Osteoblast (primary cell): ENCODE measurements around the gene ADCY5. TPM values are rescaled to one million over a fixed set of nuclear protein-coding genes. Genes with fewer than 3 reads are reported as not detected.

ENCODE experiments used
- DNase-seq: peaks from one replicate; pipeline ENCODE4 v3.0.0; 2011; ENCODE audit warnings: low spot score, mixed read lengths; ENCODE audit not compliant: insufficient read length; ENCODE audit errors: missing footprints
- H2AFZ ChIP-seq: 2 replicates; pipeline ENCODE4 v1.6.0; 2011; ENCODE audit warnings: mild to moderate bottlenecking, low read length
- H3K27ac ChIP-seq: 2 replicates; pipeline ENCODE4 v1.5.1; 2011; ENCODE audit warnings: mild to moderate bottlenecking, low read depth, low read length, moderate library complexity
- H3K27me3 ChIP-seq: 2 replicates; pipeline ENCODE4 v1.6.0; 2012; ENCODE audit warnings: mild to moderate bottlenecking, control low read depth, inconsistent platforms, low read length, moderate library complexity; ENCODE audit not compliant: insufficient read depth
- H3K36me3 ChIP-seq: 2 replicates; pipeline ENCODE4 v1.5.1; 2011; ENCODE audit warnings: mild to moderate bottlenecking, low read length, control low read depth, moderate library complexity; ENCODE audit not compliant: insufficient read depth
- H3K4me1 ChIP-seq: 2 replicates; pipeline ENCODE4 v1.5.1; 2011; ENCODE audit warnings: mild to moderate bottlenecking, low read length, control low read depth, moderate library complexity; ENCODE audit not compliant: insufficient read depth
- H3K4me2 ChIP-seq: 2 replicates; pipeline ENCODE4 v1.6.0; 2011; ENCODE audit warnings: mild to moderate bottlenecking, low read length; ENCODE audit not compliant: insufficient read depth
- H3K4me3 ChIP-seq: fragments of 200-600 bp; sonication (generic); 3 replicates; pipeline ENCODE4 v1.5.1; 2012; ENCODE audit warnings: mild to moderate bottlenecking, low read length, inconsistent platforms; ENCODE audit not compliant: insufficient read depth
- H3K79me2 ChIP-seq: 2 replicates; pipeline ENCODE4 v1.6.0; 2012; ENCODE audit warnings: mild to moderate bottlenecking, low read length, control low read depth, inconsistent platforms; ENCODE audit not compliant: insufficient read depth
- H3K9me3 ChIP-seq: 2 replicates; pipeline ENCODE4 v1.5.1; 2011; ENCODE audit warnings: low read depth, low read length, control low read depth
- H4K20me1 ChIP-seq: 2 replicates; pipeline ENCODE4 v1.6.0; 2012; ENCODE audit warnings: mild to moderate bottlenecking, low read length, control low read depth; ENCODE audit not compliant: insufficient read depth
- CTCF ChIP-seq: IDR thresholded peaks from 2 replicates; pipeline ENCODE4 v1.5.1; 2011; ENCODE audit warnings: mild to moderate bottlenecking, low read depth, low read length, moderate library complexity; ENCODE audit errors: extremely low read depth
- total RNA-seq: library from RNA; depleted of rRNA; stranded (reverse); fragments of >200 nt; gene quantifications from 2 replicates; pipeline ENCODE4 v1.2.3, GENCODE V29; 2012

ADCY5 gene
- total RNA-seq, 1 donor: 0.72 TPM

DNA sequence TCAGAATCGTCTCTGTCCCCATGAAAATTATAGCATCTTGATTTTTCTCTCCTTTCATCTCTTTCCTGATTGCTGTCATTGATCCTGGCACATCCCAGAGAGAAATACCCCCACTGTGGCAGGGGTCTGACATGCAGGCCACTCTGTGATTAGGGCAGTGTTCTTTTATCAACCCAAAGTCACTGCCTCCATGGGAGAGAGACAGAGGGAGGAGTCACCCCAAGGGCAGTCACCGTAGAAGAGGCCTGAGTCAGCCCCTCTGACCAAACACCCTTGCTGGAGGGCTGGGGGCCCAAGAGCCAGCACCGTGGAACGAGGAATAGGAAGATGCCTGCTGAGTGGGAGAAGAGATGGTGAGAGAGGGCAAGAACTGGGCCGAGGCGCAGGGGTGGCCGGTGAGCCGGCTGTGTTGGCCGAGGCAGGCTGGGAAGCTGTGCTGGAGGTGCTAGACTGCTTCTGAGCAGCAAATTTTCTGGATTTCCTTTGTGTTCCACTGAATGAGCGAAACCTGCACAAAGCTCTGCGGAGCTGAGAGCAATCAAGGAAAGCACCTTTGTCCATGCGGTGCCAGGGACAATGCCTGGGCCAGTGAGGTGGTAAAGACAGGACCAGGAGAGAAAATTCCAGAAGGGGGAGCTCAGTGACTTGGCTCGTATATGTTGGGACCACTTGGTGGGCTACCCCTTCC, 103.8 kb downstream of the ADCY5 start:
- peaks cover 10% of the 10 kb centered on the region for H4K20me1 ChIP-seq
- no peaks in the 10 kb centered on the region for H3K9me3 ChIP-seq
- H2AFZ ChIP-seq: no peak overlapping the region
- no peak overlapping the region for H3K27ac ChIP-seq
- H3K79me2 ChIP-seq: no peaks in the 10 kb centered on the region
- no peaks in the 10 kb centered on the region for H3K36me3 ChIP-seq
- H3K27me3 ChIP-seq: peaks cover 79% of the 10 kb centered on the region
- no peak overlapping the region for H3K4me3 ChIP-seq
- H3K4me2 ChIP-seq: no peak overlapping the region
- H3K4me1 ChIP-seq: peaks cover 14% of the 10 kb centered on the region
- DNase-seq: peak; percentile 29
- TF ChIP-seq CTCF: no peak

DNA sequence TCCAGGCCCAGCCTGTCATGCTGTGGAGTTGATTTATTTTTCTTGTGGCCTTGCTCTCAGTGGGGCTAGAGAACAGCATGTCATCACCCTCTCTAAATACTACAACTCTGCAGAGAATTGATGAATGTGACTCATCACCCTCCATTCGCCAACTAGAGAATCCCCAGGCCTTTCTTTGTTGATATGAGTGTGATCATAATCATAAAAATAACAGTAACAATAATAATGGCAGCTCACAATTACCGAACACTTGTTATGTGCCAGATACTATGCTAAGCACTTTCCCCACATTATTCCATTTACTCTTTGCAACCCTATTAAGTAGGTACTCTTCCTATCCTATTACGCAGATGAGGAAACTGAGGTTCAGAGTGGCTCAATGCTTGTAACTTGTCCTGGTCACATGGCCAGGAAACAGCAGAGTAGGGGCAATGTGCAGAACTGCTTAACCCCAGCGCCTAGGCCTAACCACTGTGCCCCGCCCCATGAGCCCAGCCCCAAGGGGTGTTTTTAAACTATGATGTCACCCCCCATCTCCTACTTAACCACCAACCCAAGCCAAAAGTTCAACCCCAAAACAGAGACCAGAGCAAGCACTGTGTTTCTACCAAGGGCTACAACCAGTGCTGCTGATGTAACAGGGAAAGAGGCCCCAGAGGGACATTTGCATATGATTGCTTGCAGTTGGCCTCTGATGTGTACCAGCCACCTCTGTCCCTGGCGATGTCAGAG, 104.5 kb downstream of the ADCY5 start:
- Histone ChIP-seq H3K4me3 (no peak overlapping the region), H3K36me3 (no peaks in the 10 kb centered on the region), H2AFZ (no peak overlapping the region), H4K20me1 (peaks cover 10% of the 10 kb centered on the region), H3K79me2 (no peaks in the 10 kb centered on the region), H3K4me2 (peak overlapping the region; percentile 54), H3K4me1 (peaks cover 14% of the 10 kb centered on the region), H3K27ac (no peak overlapping the region), H3K27me3 (peaks cover 77% of the 10 kb centered on the region), H3K9me3 (no peaks in the 10 kb centered on the region)
- peak; percentile 96 for DNase-seq
- no peak for TF ChIP-seq CTCF

DNA sequence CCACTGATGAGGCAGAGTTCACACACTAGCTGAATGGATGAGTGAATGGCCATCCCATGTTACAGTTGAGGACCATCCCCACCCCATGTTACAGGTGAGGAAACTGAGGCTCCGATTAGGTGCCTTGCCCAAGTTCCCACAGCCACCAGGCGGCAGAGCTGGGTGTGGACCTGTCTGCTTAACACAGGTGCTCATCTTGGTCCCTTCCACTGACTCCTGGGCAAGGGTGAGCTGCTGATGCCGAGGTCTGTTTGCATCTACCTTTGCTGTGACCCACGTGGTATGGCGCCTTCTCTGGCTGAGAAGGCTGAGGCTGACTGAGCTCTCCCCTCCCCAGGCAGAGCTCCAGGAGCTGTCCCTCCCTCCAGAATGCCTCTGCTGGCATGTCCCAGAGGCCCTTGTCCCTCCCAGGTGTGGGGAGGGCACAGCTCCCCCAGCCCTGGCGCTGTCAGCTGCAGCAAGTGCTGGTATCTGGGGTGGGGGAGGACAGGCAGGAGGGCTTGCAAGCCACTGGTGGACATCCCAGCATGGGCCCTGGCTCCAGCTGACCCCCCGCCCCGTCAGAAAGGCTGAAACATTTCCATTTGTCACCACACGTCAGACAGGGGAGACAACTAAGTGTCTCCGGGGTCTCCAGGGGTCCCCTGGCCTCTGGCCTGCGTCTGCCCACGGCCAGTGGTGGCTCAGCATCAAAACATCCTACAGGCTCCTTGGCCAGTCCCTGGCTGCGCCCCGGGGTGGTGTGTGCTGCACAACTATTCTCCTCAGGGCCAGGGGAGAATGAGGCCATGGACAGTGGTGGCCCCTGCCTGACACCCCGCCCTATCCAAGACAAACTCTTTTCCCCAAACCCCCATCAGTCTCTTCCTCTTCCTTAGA, 105.4 kb downstream of the ADCY5 start:
- Histone ChIP-seq H3K4me1 (peaks cover 14% of the 10 kb centered on the region), H3K4me2 (no peak overlapping the region), H4K20me1 (peaks cover 10% of the 10 kb centered on the region), H2AFZ (no peak overlapping the region), H3K27ac (no peak overlapping the region), H3K27me3 (peaks cover 76% of the 10 kb centered on the region), H3K9me3 (no peaks in the 10 kb centered on the region), H3K36me3 (no peaks in the 10 kb centered on the region), H3K79me2 (no peaks in the 10 kb centered on the region), H3K4me3 (no peak overlapping the region)
- no peak for DNase-seq
- TF ChIP-seq CTCF: no peak
